Activated CD8-positive, alpha-beta T cell treated with anti-CD3 and anti-CD28 coated beads for 36 hours (primary cell): ENCODE data around the gene PIEZO2. TPM values are rescaled to one million over a fixed set of nuclear protein-coding genes. Genes with fewer than 3 reads are reported as not detected.

ENCODE experiments used
- ATAC-seq: fragments of 200-7000 bp; cut with Tn5 transposase; one replicate; pipeline ENCODE4 v1.10.0; 2021; ENCODE audit warnings: mild to moderate bottlenecking, moderate library complexity
- CTCF ChIA-PET: fragments of 350-600 bp; sonication (Branson Sonifier 250); formaldehyde crosslinking; loops from one replicate; lab custom pipeline; 2021; ENCODE audit warnings: antibody characterized with exemption; lab: Charles Lee
- POLR2A ChIA-PET: fragments of 350-600 bp; sonication (Branson Sonifier 250); formaldehyde crosslinking; loops from one replicate; lab custom pipeline; 2021; ENCODE audit warnings: antibody characterized with exemption; lab: Charles Lee
- DNase-seq: peaks from one replicate; pipeline ENCODE4 v3.0.0-alpha.2; 2020
- H3K27ac Mint-ChIP-seq: one replicate; pipeline ENCODE4 v1.8.0; 2021; ENCODE audit warnings: mild to moderate bottlenecking, mixed read lengths
- H3K27me3 Mint-ChIP-seq: one replicate; pipeline ENCODE4 v1.8.0; 2021; ENCODE audit warnings: mixed read lengths
- H3K36me3 Mint-ChIP-seq: one replicate; pipeline ENCODE4 v1.8.0; 2021; ENCODE audit warnings: low read depth, mixed read lengths
- H3K4me1 Mint-ChIP-seq: one replicate; pipeline ENCODE4 v1.8.0; 2021; ENCODE audit warnings: low read depth, mixed read lengths
- H3K4me3 Mint-ChIP-seq: one replicate; pipeline ENCODE4 v1.8.0; 2021; ENCODE audit warnings: mild to moderate bottlenecking, moderate library complexity, mixed read lengths
- H3K9me3 Mint-ChIP-seq: one replicate; pipeline ENCODE4 v1.8.0; 2021; ENCODE audit warnings: mixed read lengths
- intact Hi-C: fragments of 100-400 bp; cut with micrococcal nuclease; formaldehyde crosslinking; loops from one replicate; pipeline ENCODE4 v1.10.0; 2022
- total RNA-seq, 2 experiments: library from RNA; stranded (reverse); gene quantifications; one replicate each; pipeline ENCODE4 v1.2.3, GENCODE V29; 2021
- TF ChIP-seq, protein P1 (sequence below): fragments of 200-600 bp; IDR thresholded peaks from one replicate; pipeline ENCODE4 v1.8.0; 2022; ENCODE audit warnings: antibody characterized with exemption, mild to moderate bottlenecking

PIEZO2 gene
- total RNA-seq, 2 experiments from 2014 or later: not detected

DNA sequence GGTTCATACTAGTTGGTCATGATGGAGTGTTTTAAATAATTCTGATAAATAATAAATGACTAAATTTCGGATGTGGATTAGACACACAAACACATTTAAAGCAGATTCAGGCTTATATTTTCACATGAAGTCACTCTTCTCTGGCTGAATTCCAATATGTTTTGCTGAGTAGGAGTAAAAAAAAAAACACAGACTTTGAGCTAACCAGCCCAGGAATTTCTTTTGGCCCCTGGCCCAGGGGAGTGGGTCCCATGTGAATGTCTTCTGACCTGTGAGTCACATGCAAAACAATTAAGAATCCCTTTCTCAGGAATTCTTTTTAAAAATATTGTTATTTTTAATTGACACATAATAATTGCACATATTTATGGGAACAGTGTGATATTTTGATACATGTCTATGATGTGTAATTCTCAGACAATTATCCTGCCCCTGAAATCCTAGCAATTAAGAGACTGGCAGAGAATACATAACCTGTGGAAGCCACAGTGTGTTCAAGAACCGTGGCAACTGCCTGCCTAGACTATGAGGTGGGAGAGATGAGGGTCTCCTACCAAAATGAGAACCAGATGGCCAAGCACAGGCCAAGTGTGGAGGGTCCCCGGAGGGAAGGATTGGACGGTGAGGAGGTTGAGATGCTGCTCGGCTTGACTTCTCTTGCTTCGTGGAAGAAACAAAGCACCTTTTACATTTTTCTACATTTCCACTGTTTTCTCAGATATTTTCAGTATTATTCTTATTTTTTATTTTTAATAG lies 236.4 kb downstream of the PIEZO2 start:
- DNase-seq: no peak
- no peaks in the 10 kb centered on the region for H3K36me3 Mint-ChIP-seq
- intact Hi-C loops: no loop called here
- H3K4me3 Mint-ChIP-seq: no peak overlapping the region
- H3K4me1 Mint-ChIP-seq: no peaks in the 10 kb centered on the region
- CTCF ChIA-PET: no interaction called here
- no peak overlapping the region for H3K27ac Mint-ChIP-seq
- ATAC-seq: no peak
- no peaks in the 10 kb centered on the region for H3K27me3 Mint-ChIP-seq
- TF ChIP-seq, protein P1, sequence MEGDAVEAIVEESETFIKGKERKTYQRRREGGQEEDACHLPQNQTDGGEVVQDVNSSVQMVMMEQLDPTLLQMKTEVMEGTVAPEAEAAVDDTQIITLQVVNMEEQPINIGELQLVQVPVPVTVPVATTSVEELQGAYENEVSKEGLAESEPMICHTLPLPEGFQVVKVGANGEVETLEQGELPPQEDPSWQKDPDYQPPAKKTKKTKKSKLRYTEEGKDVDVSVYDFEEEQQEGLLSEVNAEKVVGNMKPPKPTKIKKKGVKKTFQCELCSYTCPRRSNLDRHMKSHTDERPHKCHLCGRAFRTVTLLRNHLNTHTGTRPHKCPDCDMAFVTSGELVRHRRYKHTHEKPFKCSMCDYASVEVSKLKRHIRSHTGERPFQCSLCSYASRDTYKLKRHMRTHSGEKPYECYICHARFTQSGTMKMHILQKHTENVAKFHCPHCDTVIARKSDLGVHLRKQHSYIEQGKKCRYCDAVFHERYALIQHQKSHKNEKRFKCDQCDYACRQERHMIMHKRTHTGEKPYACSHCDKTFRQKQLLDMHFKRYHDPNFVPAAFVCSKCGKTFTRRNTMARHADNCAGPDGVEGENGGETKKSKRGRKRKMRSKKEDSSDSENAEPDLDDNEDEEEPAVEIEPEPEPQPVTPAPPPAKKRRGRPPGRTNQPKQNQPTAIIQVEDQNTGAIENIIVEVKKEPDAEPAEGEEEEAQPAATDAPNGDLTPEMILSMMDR: no peak
- H3K9me3 Mint-ChIP-seq: no peaks in the 10 kb centered on the region
- POLR2A ChIA-PET: no interaction called here

DNA sequence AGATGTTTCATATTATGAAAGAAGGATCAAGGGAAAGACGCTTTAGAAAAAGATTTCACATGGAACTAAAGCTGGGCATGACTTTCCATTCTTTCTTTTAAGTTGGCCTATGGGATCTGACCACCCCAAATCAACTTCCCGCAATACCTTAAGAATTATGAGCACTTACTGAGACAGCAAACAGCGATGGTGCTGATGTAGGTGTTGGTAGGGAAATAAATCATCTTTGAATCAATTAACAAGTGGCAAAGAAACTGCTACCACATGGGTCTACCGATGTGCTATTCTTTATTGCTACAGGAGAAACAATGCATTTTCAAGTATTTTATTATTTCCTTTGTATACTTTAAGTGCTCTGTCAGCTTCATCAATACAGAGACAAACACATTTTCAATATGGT lies 239.6 kb downstream of the PIEZO2 start:
- POLR2A ChIA-PET: no interaction called here
- no peaks in the 10 kb centered on the region for H3K27me3 Mint-ChIP-seq

DNA sequence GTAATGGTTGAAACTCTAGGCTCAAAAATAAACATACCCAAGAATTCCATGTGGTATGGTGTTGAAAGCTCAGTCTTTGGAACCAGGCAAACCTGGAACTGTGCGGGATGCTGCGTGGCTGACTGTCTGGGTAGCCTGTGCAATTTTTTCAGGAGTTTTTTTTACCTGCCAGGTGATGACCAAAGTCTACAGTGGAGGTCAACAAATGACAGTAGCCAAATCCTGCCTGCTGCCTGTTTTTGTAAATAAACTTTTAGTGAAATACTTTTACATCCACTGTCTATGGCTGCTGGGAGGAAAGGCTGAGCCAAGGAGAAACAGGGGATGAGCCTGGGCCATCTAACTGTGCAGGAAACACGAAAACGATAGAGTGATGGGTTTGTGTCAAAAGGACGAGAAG lies 240.6 kb downstream of the PIEZO2 start:
- ATAC-seq: no peak
- no peaks in the 10 kb centered on the region for H3K27me3 Mint-ChIP-seq
- no peaks in the 10 kb centered on the region for H3K9me3 Mint-ChIP-seq
- no peak for DNase-seq
- no peak overlapping the region for H3K4me3 Mint-ChIP-seq
- H3K27ac Mint-ChIP-seq: no peak overlapping the region
- ChIA-PET CTCF (no interaction called here), POLR2A (no interaction called here)
- no peaks in the 10 kb centered on the region for H3K4me1 Mint-ChIP-seq
- no peaks in the 10 kb centered on the region for H3K36me3 Mint-ChIP-seq
- intact Hi-C loops: loop anchor here (10.0 kb wide), 1 partner anchor 64 kb away; no protein-coding TSS in a partner anchor
- TF ChIP-seq, protein P1: no peak

More for the DNA sequence above, 239.6 kb downstream of the PIEZO2 start:
- H3K36me3 Mint-ChIP-seq: no peaks in the 10 kb centered on the region
- ATAC-seq (no peak), DNase-seq (no peak)
- CTCF ChIA-PET: interaction anchor here (1.6 kb wide), 1 partner anchor 129 kb away, joined by 3 read pairs; no protein-coding TSS in a partner anchor
- no peaks in the 10 kb centered on the region for H3K9me3 Mint-ChIP-seq
- intact Hi-C loops: loop anchor here (10.0 kb wide), 1 partner anchor 65 kb away; no protein-coding TSS in a partner anchor
- H3K27ac Mint-ChIP-seq: no peak overlapping the region
- no peaks in the 10 kb centered on the region for H3K4me1 Mint-ChIP-seq
- no peak overlapping the region for H3K4me3 Mint-ChIP-seq
- TF ChIP-seq, protein P1: no peak

DNA sequence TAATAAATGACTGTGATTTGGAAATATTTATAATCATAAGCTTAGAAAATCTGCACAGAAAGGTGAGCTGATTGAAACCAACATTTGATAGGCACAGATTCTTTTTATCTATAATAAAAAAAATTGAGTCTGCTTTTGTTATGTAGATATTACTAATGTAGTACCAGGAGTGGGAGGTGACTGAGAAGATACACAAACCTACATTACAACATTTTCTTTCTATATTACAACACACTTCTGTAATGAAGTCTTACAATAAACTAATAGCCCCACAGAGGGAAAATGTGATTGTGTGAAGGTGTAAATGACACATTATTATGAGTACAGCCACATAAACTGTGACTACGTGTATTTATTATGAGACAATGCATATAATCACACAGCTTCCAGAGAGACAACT lies 241.6 kb downstream of the PIEZO2 start:
- H3K9me3 Mint-ChIP-seq: no peaks in the 10 kb centered on the region
- H3K4me1 Mint-ChIP-seq: no peaks in the 10 kb centered on the region
- H3K27ac Mint-ChIP-seq: no peak overlapping the region
- intact Hi-C loops: loop anchor here (10.0 kb wide), 1 partner anchor 63 kb away; no protein-coding TSS in a partner anchor
- ChIA-PET CTCF (no interaction called here), POLR2A (no interaction called here)
- H3K27me3 Mint-ChIP-seq: no peaks in the 10 kb centered on the region
- DNase-seq (no peak), ATAC-seq (no peak)
- TF ChIP-seq, protein P1: no peak
- no peak overlapping the region for H3K4me3 Mint-ChIP-seq
- H3K36me3 Mint-ChIP-seq: no peaks in the 10 kb centered on the region

DNA sequence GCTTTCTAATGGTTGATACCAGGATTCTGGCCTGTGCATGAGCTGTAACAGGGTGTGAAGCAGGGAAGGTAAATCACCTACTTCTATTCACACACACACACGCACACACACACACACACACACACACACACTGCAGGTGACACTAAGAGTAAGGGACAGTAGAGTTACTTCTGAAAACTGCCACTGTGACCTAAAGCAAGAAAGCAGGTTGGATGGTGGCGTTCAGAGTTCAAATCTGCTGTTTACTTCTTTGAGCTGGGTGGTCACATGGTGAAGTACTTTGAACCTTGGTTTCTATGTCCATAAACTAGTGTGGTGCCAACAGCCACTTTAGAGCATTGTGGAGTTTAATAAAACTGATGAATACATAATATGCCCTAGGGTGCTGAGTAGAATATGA lies 248.0 kb downstream of the PIEZO2 start:
- Mint-ChIP-seq H3K27ac (no peak overlapping the region), H3K9me3 (no peaks in the 10 kb centered on the region), H3K36me3 (no peaks in the 10 kb centered on the region), H3K4me1 (no peaks in the 10 kb centered on the region), H3K4me3 (no peak overlapping the region), H3K27me3 (no peaks in the 10 kb centered on the region)
- DNase-seq (no peak), ATAC-seq (no peak)
- intact Hi-C loops: loop anchor here (10.0 kb wide), 1 partner anchor 57 kb away; no protein-coding TSS in a partner anchor
- TF ChIP-seq, protein P1: no peak
- POLR2A ChIA-PET: no interaction called here
- CTCF ChIA-PET: no interaction called here
